HepG2 (cell line): Measurements from ENCODE around the gene VAMP5. TPM values are rescaled to one million over a fixed set of nuclear protein-coding genes. Genes with fewer than 3 reads are reported as not detected.

Source experiments
- FOXA1 ChIP-seq, 2 experiments: fragments of 450-650 bp in 1 of 2; sonication (generic) in 1 of 2; formaldehyde crosslinking in 1 of 2; IDR thresholded peaks; 2 replicates each; pipeline versions ENCODE4 v1.4.0 to v1.6.1; 2016 to 2020; ENCODE audit warnings: missing genetic modification reagents in 1 of 2
- FOXK1 ChIP-seq: sonication (generic); formaldehyde crosslinking; IDR thresholded peaks from 2 replicates; pipeline ENCODE4 v1.4.0; 2020; ENCODE audit warnings: low read depth, missing genetic modification reagents, borderline replicate concordance
- FOXK2 ChIP-seq: fragments of 450-650 bp; IDR thresholded peaks from 2 replicates; pipeline ENCODE4 v1.6.1; 2016
- FOXO1 ChIP-seq: sonication (generic); formaldehyde crosslinking; IDR thresholded peaks from 2 replicates; pipeline ENCODE4 v1.4.0; 2020; ENCODE audit warnings: missing genetic modification reagents
- GABPA ChIP-seq, 2 experiments: IDR thresholded peaks; 2 replicates each; pipeline ENCODE4 v1.6.1; 2011 to 2016; ENCODE audit warnings: low read depth in 2 of 2, low read length in 1 of 2, missing biosample characterization in 1 of 2, missing genetic modification characterization in 1 of 2
- HDAC1 ChIP-seq: sonication (generic); formaldehyde crosslinking; IDR thresholded peaks from 2 replicates; pipeline ENCODE4 v1.5.1; 2020; ENCODE audit warnings: mild to moderate bottlenecking, missing genetic modification reagents
- HNF4G ChIP-seq, 2 experiments: sonication (generic) in 1 of 2; formaldehyde crosslinking in 1 of 2; IDR thresholded peaks; 2 replicates each; pipeline versions ENCODE4 v1.4.0 to v1.6.1; 2011 to 2020; ENCODE audit warnings: borderline replicate concordance in 2 of 2, low read depth in 2 of 2, mild to moderate bottlenecking in 2 of 2, low read length in 1 of 2, missing genetic modification reagents in 1 of 2, moderate library complexity in 1 of 2
- IRX3 ChIP-seq: sonication (generic); formaldehyde crosslinking; IDR thresholded peaks from 2 replicates; pipeline ENCODE4 v1.8.1; 2023; ENCODE audit warnings: mild to moderate bottlenecking, low read depth, missing genetic modification reagents, borderline replicate concordance
- KDM1A ChIP-seq: IDR thresholded peaks from 2 replicates; pipeline ENCODE4 v1.6.1; 2016; ENCODE audit warnings: missing compliant biosample characterization
- KLF16 ChIP-seq, 2 experiments: sonication (generic) in 1 of 2; formaldehyde crosslinking in 1 of 2; IDR thresholded peaks; 2 replicates each; pipeline versions ENCODE4 v1.6.1 to v1.8.0; 2016 to 2023; ENCODE audit warnings: missing genetic modification reagents in 2 of 2, missing compliant biosample characterization in 1 of 2
- LCORL ChIP-seq, 2 experiments: fragments of 450-650 bp in 1 of 2; sonication (generic) in 1 of 2; formaldehyde crosslinking in 1 of 2; IDR thresholded peaks; 2 replicates each; pipeline versions ENCODE4 v1.5.0 to v1.6.1; 2017 to 2020; ENCODE audit warnings: antibody characterized with exemption in 1 of 2, missing genetic modification reagents in 1 of 2
- MATR3 ChIP-seq: sonication (generic); formaldehyde crosslinking; IDR thresholded peaks from 2 replicates; pipeline ENCODE4 v1.4.0; 2020; ENCODE audit warnings: missing genetic modification reagents
- MTA1 ChIP-seq: sonication (generic); formaldehyde crosslinking; IDR thresholded peaks from 2 replicates; pipeline ENCODE4 v1.4.0; 2020; ENCODE audit warnings: missing genetic modification reagents, mild to moderate bottlenecking, borderline replicate concordance
- MTERF4 ChIP-seq: sonication (generic); formaldehyde crosslinking; IDR thresholded peaks from 2 replicates; pipeline ENCODE4 v1.8.0; 2023; ENCODE audit warnings: mild to moderate bottlenecking, missing genetic modification reagents
- PATZ1 ChIP-seq: sonication (generic); formaldehyde crosslinking; IDR thresholded peaks from 2 replicates; pipeline ENCODE4 v1.4.0; 2020; ENCODE audit warnings: missing genetic modification reagents
- PAX8 ChIP-seq: sonication (generic); formaldehyde crosslinking; IDR thresholded peaks from 2 replicates; pipeline ENCODE4 v1.8.0; 2022; ENCODE audit warnings: mild to moderate bottlenecking, missing genetic modification reagents, borderline replicate concordance
- PHF21A ChIP-seq: sonication (generic); formaldehyde crosslinking; IDR thresholded peaks from 2 replicates; pipeline ENCODE4 v1.5.0; 2020; ENCODE audit warnings: mild to moderate bottlenecking, missing genetic modification reagents
- RELA ChIP-seq: sonication (generic); formaldehyde crosslinking; IDR thresholded peaks from 2 replicates; pipeline ENCODE4 v1.4.0; 2020; ENCODE audit warnings: missing genetic modification reagents
- TAF1 ChIP-seq: sonication (generic); formaldehyde crosslinking; IDR thresholded peaks from 2 replicates; pipeline ENCODE4 v1.4.0; 2020; ENCODE audit warnings: missing genetic modification reagents
- TGIF2 ChIP-seq: IDR thresholded peaks from 2 replicates; pipeline ENCODE4 v1.6.1; 2016; ENCODE audit warnings: control low read depth, missing compliant biosample characterization
- TRAFD1 ChIP-seq: sonication (generic); formaldehyde crosslinking; IDR thresholded peaks from 2 replicates; pipeline ENCODE4 v1.5.1; 2020; ENCODE audit warnings: missing genetic modification reagents, mild to moderate bottlenecking, borderline replicate concordance
- ZNF329 ChIP-seq: sonication (generic); formaldehyde crosslinking; IDR thresholded peaks from 2 replicates; pipeline ENCODE4 v1.9.0; 2021; ENCODE audit warnings: low read depth, mild to moderate bottlenecking, missing genetic modification reagents
- ZNF605 ChIP-seq: sonication (generic); formaldehyde crosslinking; IDR thresholded peaks from 2 replicates; pipeline ENCODE4 v1.8.0; 2022; ENCODE audit warnings: mild to moderate bottlenecking, missing genetic modification reagents
- ZNF644 ChIP-seq: IDR thresholded peaks from 2 replicates; pipeline ENCODE4 v1.6.1; 2016; ENCODE audit warnings: low read depth
- polyA plus RNA-seq, 8 experiments: library from polyadenylated mRNA; depleted of rRNA in 3 of 8; stranded (reverse) in 7 of 8; unstranded in 1 of 8; fragments of >200 nt; fragmentation: Illumina TruSeq in 4 of 8; extraction: Trizol in 4 of 8; gene quantifications; 2 replicates each; pipeline versions ENCODE4 v1.2.1 to v1.2.3, GENCODE V29; 2011 to 2016; ENCODE audit warnings: low read depth in 4 of 8, missing spikeins in 1 of 8, mixed read lengths in 1 of 8; ENCODE audit not compliant: insufficient read depth in 1 of 8
- total RNA-seq, 5 experiments: library from RNA; depleted of rRNA; stranded (reverse); fragments of >200 nt; fragmentation: Illumina TruSeq; extraction: Trizol; gene quantifications; 2 replicates each; pipeline ENCODE4 v1.2.3, GENCODE V29; 2016; ENCODE audit warnings: low read depth in 1 of 5

VAMP5 gene
- total and polyA plus RNA-seq, 2 of the 13 experiments (the other 11 are each of a cell fraction or from before 2014, with no cell fraction given), result 7.2 to 56.7 TPM

GRCh38 chr2:85584857-85585780 is 888 bp downstream of the VAMP5 start (continued):
- no peak for TF ChIP-seq ZNF329 (CRISPR knock-in tag)
- TF ChIP-seq TRAFD1 (CRISPR knock-in tag), result no peak; the same call in 1 of the 2 replicates
- peak; percentile 72; the same call in 1 of the 2 replicates for TF ChIP-seq MTERF4
- TF ChIP-seq PATZ1 (CRISPR knock-in tag), result peak; percentile 82
- TF ChIP-seq FOXO1 (CRISPR knock-in tag), result peak; percentile 81
- TF ChIP-seq FOXA1 (IDR thresholded peaks at IDR 0.05), result peak; percentile 64
- peak; percentile 94 for TF ChIP-seq FOXA1 (CRISPR knock-in tag; IDR thresholded peaks at IDR 0.05)
- peak; percentile 14; the same call in 1 of the 2 replicates for TF ChIP-seq RELA (CRISPR knock-in tag)
- peak; percentile 64 for TF ChIP-seq ZNF605
- no peak for TF ChIP-seq MATR3
- peak; percentile 96 for TF ChIP-seq HDAC1 (CRISPR knock-in tag)
- peak; percentile 40; the same call in 1 of the 2 replicates for TF ChIP-seq GABPA (IDR thresholded peaks at IDR 0.05; ENCODE audit: low read depth, low read length)
- TF ChIP-seq GABPA (CRISPR knock-in tag; IDR thresholded peaks at IDR 0.05; ENCODE audit: low read depth), result peak; percentile 77; the same call in 1 of the 2 replicates
- 0 out of 2 replicates have a peak, but pooled peaks have one; percentile 40 for TF ChIP-seq PAX8 (CRISPR knock-in tag)
- TF ChIP-seq PHF21A (CRISPR knock-in tag), result peak; percentile 83; the same call in 1 of the 2 replicates
- TF ChIP-seq KDM1A (CRISPR knock-in tag), result peak; percentile 54; the same call in 1 of the 2 replicates
- TF ChIP-seq FOXK1, result peak; percentile 74
- TF ChIP-seq IRX3 (CRISPR knock-in tag), result 0 out of 2 replicates have a peak, but pooled peaks have one; percentile 34
- TF ChIP-seq ZNF644 (CRISPR knock-in tag), result peak; percentile 73; the same call in 1 of the 2 replicates
- peak; percentile 34 for TF ChIP-seq MTA1
- peak; percentile 96 for TF ChIP-seq TGIF2
- peak; percentile 78; the same call in 1 of the 2 replicates for TF ChIP-seq HNF4G (IDR thresholded peaks at IDR 0.05; ENCODE audit: borderline replicate concordance, low read depth, low read length)
- TF ChIP-seq HNF4G (CRISPR knock-in tag; IDR thresholded peaks at IDR 0.05; ENCODE audit: borderline replicate concordance, low read depth), result no peak
- peak; percentile 88 for TF ChIP-seq FOXK2
- TF ChIP-seq KLF16 (CRISPR knock-in tag; IDR thresholded peaks at IDR 0.05), result peak in 1 of 2 experiments; percentile 63; a peak in 2 of 4 replicates
- TF ChIP-seq TAF1 (CRISPR knock-in tag), result peak; percentile 57
- no peak for TF ChIP-seq LCORL (IDR thresholded peaks at IDR 0.05)
- TF ChIP-seq LCORL (CRISPR knock-in tag; IDR thresholded peaks at IDR 0.05), result peak; percentile 79; the same call in 1 of the 2 replicates
